GM12878 (cell line): Measurements from ENCODE around the gene IMMT. TPM values are rescaled to one million over a fixed set of nuclear protein-coding genes. Genes with fewer than 3 reads are reported as not detected.
"Not testable (repeated sequence)": the region's sequence is repeated elsewhere in the genome, so short reads cannot be mapped to it uniquely, and the experiment has no call there.

Experiments
- ATAC-seq: fragments of 200-7000 bp; cut with Tn5 transposase; 3 replicates; pipeline ENCODE4 v1.9.1; 2020; ENCODE audit warnings: mild to moderate bottlenecking, moderate library complexity
- BruUV-seq: library from RNA; stranded (reverse); fragments of 400-500 nt; replicated peaks from 2 replicates; lab custom pipeline; 2021; lab: Mats Ljungman, UMichigan
- CTCF ChIA-PET: fragments of 300-600 bp; sonication (Branson Sonifier 250); formaldehyde crosslinking; extraction: SDS; loops from one replicate; lab custom pipeline; 2021; ENCODE audit warnings: inconsistent platforms; lab: Yijun Ruan, JAX
- POLR2A ChIA-PET: fragments of 350-600 bp; formaldehyde crosslinking; extraction: SDS; loops from one replicate; lab custom pipeline; 2021; ENCODE audit warnings: inconsistent platforms; lab: Charles Lee
- RAD21 ChIA-PET: fragments of 300-600 bp; sonication (Branson Sonifier 250); formaldehyde crosslinking; loops from one replicate; lab custom pipeline; 2023; ENCODE audit warnings: antibody characterized with exemption; ENCODE audit not compliant: unreplicated experiment; lab: Charles Lee
- SMC1A ChIA-PET: fragments of 300-600 bp; sonication (Branson Sonifier 250); formaldehyde crosslinking; loops from one replicate; lab custom pipeline; 2023; ENCODE audit not compliant: unreplicated experiment, uncharacterized antibody; lab: Charles Lee
- DNase-seq: peaks from one replicate; pipeline ENCODE4 v3.0.0-alpha.2; 2011; ENCODE audit warnings: low read depth, low spot score
- FAIRE-seq: peaks from 3 replicates; lab custom pipeline; 2011; peaks lifted over from hg19 to GRCh38; lab: Jason Lieb, UNC
- H2AFZ ChIP-seq: 2 replicates; pipeline ENCODE4 v1.6.0; 2011; ENCODE audit warnings: low read depth, low read length, control low read depth; ENCODE audit not compliant: control insufficient read depth
- H3K27ac ChIP-seq: 2 replicates; pipeline ENCODE4 v1.5.1; 2011; ENCODE audit warnings: control low read depth; ENCODE audit not compliant: control insufficient read depth, insufficient read depth
- H3K27me3 ChIP-seq, 2 experiments: replicated peaks in 1 of 2; 2 replicates each; pipeline versions ENCODE4 v1.6.0 to v1.6.1; 2011; ENCODE audit warnings: low read length in 1 of 2; ENCODE audit not compliant: control insufficient read depth in 2 of 2, insufficient read depth in 2 of 2
- H3K36me3 ChIP-seq, 2 experiments: 2 replicates each; pipeline ENCODE4 v1.5.1; 2011; ENCODE audit warnings: low read length in 1 of 2; ENCODE audit not compliant: control insufficient read depth in 2 of 2, insufficient read depth in 2 of 2
- H3K4me1 ChIP-seq: 2 replicates; pipeline ENCODE4 v1.6.1; 2011; ENCODE audit warnings: mild to moderate bottlenecking, low read length, moderate library complexity, mixed read lengths; ENCODE audit not compliant: control insufficient read depth, insufficient read depth
- H3K4me2 ChIP-seq: 2 replicates; pipeline ENCODE4 v1.6.0; 2011; ENCODE audit warnings: control low read depth; ENCODE audit not compliant: control insufficient read depth, insufficient read depth
- H3K4me3 ChIP-seq: fragments of 200-600 bp; sonication (generic); 2 replicates; pipeline ENCODE4 v1.5.1; 2016
- H3K79me2 ChIP-seq: 2 replicates; pipeline ENCODE4 v1.6.0; 2011; ENCODE audit warnings: low read length; ENCODE audit not compliant: control insufficient read depth, insufficient read depth
- H3K9ac ChIP-seq: 2 replicates; pipeline ENCODE4 v1.8.0; 2011; ENCODE audit warnings: low read length, control low read depth, mixed read lengths; ENCODE audit not compliant: control insufficient read depth, insufficient read depth
- H3K9me3 ChIP-seq: replicated peaks from 3 replicates; pipeline ENCODE4 v1.5.1; 2011; ENCODE audit warnings: mild to moderate bottlenecking, low read length; ENCODE audit not compliant: control insufficient read depth, insufficient read depth
- H4K20me1 ChIP-seq: 2 replicates; pipeline ENCODE4 v1.6.0; 2011; ENCODE audit not compliant: control insufficient read depth, insufficient read depth
- BHLHE40 ChIP-seq, 2 experiments: fragments of 450-650 bp in 1 of 2; IDR thresholded peaks; 2 replicates each; pipeline ENCODE4 v1.6.1; 2011 to 2017; ENCODE audit warnings: low read depth in 2 of 2, borderline replicate concordance in 1 of 2, improper control_type of control experiment in 1 of 2, low read length in 1 of 2, mild to moderate bottlenecking in 1 of 2
- PAX8 ChIP-seq: fragments of 450-650 bp; IDR thresholded peaks from 2 replicates; pipeline ENCODE4 v1.6.1; 2017; ENCODE audit warnings: mild to moderate bottlenecking, moderate library complexity
- whole genome bisulfite sequencing: methylation state at CpG from one replicate; pipeline ENCODE4 v1.1.6; 2016; ENCODE audit warnings: low lambda C conversion rate; ENCODE audit not compliant: insufficient replicate concordance, insufficient coverage; ENCODE audit errors: missing lambda C conversion rate; 5-methylcytosine and 5-hydroxymethylcytosine counted together
- in situ Hi-C: fragments of 300-500 bp; cut with MboI; formaldehyde crosslinking; loops from 9 replicates; pipeline ENCODE4 v1.14.3; 2018; ENCODE audit warnings: mixed read lengths
- intact Hi-C: fragments of 100-400 bp; cut with micrococcal nuclease; formaldehyde crosslinking; loops from one replicate; pipeline ENCODE4 v1.14.2; 2022; ENCODE audit not compliant: unreplicated experiment
- polyA plus RNA-seq, 11 experiments: library from polyadenylated mRNA; depleted of rRNA in 4 of 11; unstranded in 6 of 11; stranded (reverse) in 5 of 11; fragments of >200 nt; fragmentation: Nextera tagmentation in 4 of 11; fragmentation: Illumina TruSeq in 1 of 11; extraction: Ambion mirVana in 4 of 11; extraction: Trizol in 1 of 11; gene quantifications; 1 replicate in 1 of 11; 2 replicates in 10 of 11; pipeline versions ENCODE4 v1.2.1 to v1.2.3, GENCODE V29; 2011 to 2016; ENCODE audit warnings: inconsistent platforms in 2 of 11, missing spikeins in 2 of 11, low read depth in 1 of 11
- total RNA-seq, 4 experiments: library from RNA; depleted of rRNA in 3 of 4; stranded (reverse); fragments of >200 nt in 3 of 4; fragmentation: Illumina TruSeq in 1 of 4; extraction: Trizol in 1 of 4; gene quantifications; 2 replicates each; pipeline versions ENCODE4 v1.2.1 to v1.2.3, GENCODE V29; 2013 to 2021
- TF ChIP-seq, protein P1 (sequence below): IDR thresholded peaks from 2 replicates; pipeline ENCODE4 v1.6.1; 2012; ENCODE audit warnings: low read depth, low read length, improper control_type of control experiment

The IMMT gene
- total and polyA plus RNA-seq, 10 of the 15 experiments (the other 5 are each of a cell fraction or from before 2014, with no cell fraction given) = 78.4 to 149 (median 98.7) TPM

DNA sequence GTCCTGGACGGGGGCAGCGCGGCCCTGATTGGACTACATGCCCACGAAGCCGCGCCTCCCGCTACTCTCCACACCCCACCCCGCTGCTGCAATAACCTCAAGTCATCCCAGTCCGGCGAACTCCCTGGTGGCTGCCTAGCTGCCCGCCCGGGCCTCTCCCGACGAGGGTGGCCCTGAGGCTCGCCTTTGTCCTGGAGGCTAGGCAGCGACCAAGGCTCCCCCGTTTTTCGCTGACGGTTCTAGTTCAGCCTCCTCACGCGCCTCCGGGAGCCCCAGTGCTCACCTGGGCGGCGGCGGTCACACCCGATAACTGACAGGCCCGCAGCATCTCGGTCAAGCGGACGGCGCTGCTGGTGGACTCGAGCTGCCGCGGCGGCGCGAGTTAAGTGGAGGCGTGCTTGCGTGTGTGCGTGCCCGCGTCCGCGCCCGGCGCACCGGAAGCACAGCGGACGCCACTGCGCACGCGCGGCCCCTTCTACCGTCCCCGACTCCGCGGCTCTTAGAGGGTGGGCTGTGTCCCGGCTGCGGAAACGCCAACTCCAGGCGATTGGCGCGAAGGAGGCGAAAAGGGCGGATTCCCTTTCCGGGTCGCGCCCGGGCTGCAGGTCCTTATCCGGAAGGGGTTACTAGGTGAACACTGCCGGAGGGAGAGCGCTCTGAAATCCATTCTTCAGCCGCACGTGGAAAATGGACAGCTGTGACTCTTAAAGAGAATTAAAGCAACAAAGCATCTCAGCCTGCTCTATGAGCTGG, at the start of gene IMMT (continued):
- TF ChIP-seq BHLHE40 (IDR thresholded peaks at IDR 0.05; ENCODE audit: borderline replicate concordance in 1 of 2, low read depth in 2 of 2, low read length in 1 of 2) (peak; percentile 19 to 83; a peak in 2 of 4 replicates), PAX8 (no peak)
- TF ChIP-seq, protein P1, sequence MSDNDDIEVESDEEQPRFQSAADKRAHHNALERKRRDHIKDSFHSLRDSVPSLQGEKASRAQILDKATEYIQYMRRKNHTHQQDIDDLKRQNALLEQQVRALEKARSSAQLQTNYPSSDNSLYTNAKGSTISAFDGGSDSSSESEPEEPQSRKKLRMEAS = peak; percentile 62

DNA sequence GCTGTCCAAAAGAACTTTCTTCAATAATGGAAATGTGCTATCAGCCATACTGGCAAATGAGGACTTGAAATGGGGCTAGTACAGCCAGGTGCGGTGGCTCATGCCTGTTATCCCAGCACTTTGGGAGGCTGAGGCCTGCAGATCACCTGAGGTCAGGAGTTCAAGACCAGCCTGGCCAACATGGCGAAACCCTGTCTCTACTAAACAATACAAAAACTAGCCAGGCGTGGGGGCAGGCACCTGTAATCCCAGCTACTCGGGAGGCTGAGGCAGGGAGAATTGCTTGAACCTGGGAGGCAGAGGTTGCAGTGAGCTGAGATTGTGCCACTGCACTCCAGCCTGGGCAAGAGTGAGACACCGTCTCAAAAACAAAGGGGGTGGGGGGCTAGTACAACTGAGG, 49.5 kb upstream of the IMMT start:
- RAD21 ChIA-PET = interaction anchor here (0.7 to 2.6 kb wide), 5 partner anchors 19 to 165 kb away, joined by 3 to 14 read pairs (median 4); no protein-coding TSS in a partner anchor
- peaks cover 25% of the 10 kb centered on the region for H3K4me1 ChIP-seq
- H2AFZ ChIP-seq, FAIRE-seq, H4K20me1 ChIP-seq, BruUV-seq, H3K4me3 ChIP-seq, ATAC-seq, H3K9ac ChIP-seq, DNase-seq, H3K36me3 ChIP-seq, intact Hi-C loops, H3K27me3 ChIP-seq, H3K9me3 ChIP-seq, in situ Hi-C loops, H3K79me2 ChIP-seq: not testable (repeated sequence)
- WGBS = 97% methylated on average over 5 of the region's 5 CpGs
- POLR2A ChIA-PET = interaction anchor here (1.1 kb wide), 1 partner anchor 45 kb away, joined by 3 read pairs; no protein-coding TSS in a partner anchor
- peak overlapping the region; percentile 32 for H3K4me2 ChIP-seq
- peak overlapping the region; percentile 3; the same call in 1 of the 2 replicates for H3K27ac ChIP-seq
- CTCF ChIA-PET = interaction anchor here (1.0 to 1.7 kb wide), 5 partner anchors 9 to 115 kb away, joined by 3 to 11 read pairs (median 5); no protein-coding TSS in a partner anchor
- SMC1A ChIA-PET = interaction anchor here (0.9 to 1.7 kb wide), 5 partner anchors 19 to 48 kb away, joined by 3 to 16 read pairs (median 11); no protein-coding TSS in a partner anchor
